Activated B cell treated with CpG ODN at 0.5 μM for 24 hours (primary cell): ENCODE data around the gene C2CD5. TPM values are rescaled to one million over a fixed set of nuclear protein-coding genes. Genes with fewer than 3 reads are reported as not detected.

Experiments used
- ATAC-seq: fragments of 200-7000 bp; cut with Tn5 transposase; one replicate; pipeline ENCODE4 v1.10.0; 2021; ENCODE audit warnings: low read depth, mild to moderate bottlenecking, moderate library complexity
- CTCF ChIA-PET: fragments of 350-600 bp; sonication (Branson Sonifier 250); formaldehyde crosslinking; loops from one replicate; lab custom pipeline; 2021; ENCODE audit warnings: antibody characterized with exemption; lab: Charles Lee
- POLR2A ChIA-PET: fragments of 350-600 bp; sonication (Branson Sonifier 250); formaldehyde crosslinking; loops from one replicate; lab custom pipeline; 2021; ENCODE audit warnings: antibody characterized with exemption; lab: Charles Lee
- DNase-seq: peaks from one replicate; pipeline ENCODE4 v3.0.0; 2022
- H3K27ac Mint-ChIP-seq: one replicate; pipeline ENCODE4 v1.8.0; 2020; ENCODE audit warnings: mixed read lengths
- H3K27me3 Mint-ChIP-seq: one replicate; pipeline ENCODE4 v1.8.0; 2021; ENCODE audit warnings: mixed read lengths
- H3K36me3 Mint-ChIP-seq: one replicate; pipeline ENCODE4 v1.8.0; 2021; ENCODE audit warnings: low read depth, mixed read lengths
- H3K4me1 Mint-ChIP-seq: one replicate; pipeline ENCODE4 v1.8.0; 2021; ENCODE audit warnings: mixed read lengths
- H3K4me3 Mint-ChIP-seq: one replicate; pipeline ENCODE4 v1.8.0; 2020; ENCODE audit warnings: mild to moderate bottlenecking, mixed read lengths
- H3K9me3 Mint-ChIP-seq: one replicate; pipeline ENCODE4 v1.8.0; 2020; ENCODE audit warnings: mixed read lengths
- intact Hi-C: fragments of 100-400 bp; cut with micrococcal nuclease; formaldehyde crosslinking; loops from one replicate; pipeline ENCODE4 v1.15.1; 2024
- total RNA-seq: library from RNA; stranded (reverse); gene quantifications from 2 replicates; pipeline ENCODE4 v1.2.3, GENCODE V29; 2022
- TF ChIP-seq, protein P1 (sequence below): fragments of 200-600 bp; IDR thresholded peaks from one replicate; pipeline ENCODE4 v1.8.0; 2022; ENCODE audit warnings: antibody characterized with exemption, mild to moderate bottlenecking

Gene C2CD5
- total RNA-seq, 1 donor from 2014 or later, result 38.4 TPM

DNA sequence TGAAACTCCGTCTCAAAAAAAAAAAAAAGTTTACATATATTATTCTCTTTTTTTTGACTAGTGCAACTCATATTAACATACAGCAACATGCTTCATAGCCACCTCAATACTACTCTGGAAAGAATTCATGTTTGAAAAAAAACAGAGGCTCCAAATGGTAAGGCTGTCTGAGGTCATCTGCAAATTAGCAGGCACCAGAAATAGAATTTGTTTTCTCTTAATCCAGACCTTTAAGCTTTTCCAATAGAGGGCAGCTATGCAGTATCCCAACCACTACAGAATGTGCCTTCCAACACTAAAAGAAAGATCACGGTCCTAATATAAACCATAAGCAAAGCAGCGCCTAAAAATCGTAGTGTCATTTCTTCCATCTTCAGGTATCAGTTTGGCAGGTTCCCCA is 12.0 kb downstream of the C2CD5 start:
- POLR2A ChIA-PET, result no interaction called here
- no peaks in the 10 kb centered on the region for H3K9me3 Mint-ChIP-seq
- peaks cover 49% of the 10 kb centered on the region for H3K36me3 Mint-ChIP-seq
- no peak for DNase-seq
- no peak overlapping the region for H3K27ac Mint-ChIP-seq
- H3K27me3 Mint-ChIP-seq, result no peaks in the 10 kb centered on the region
- H3K4me3 Mint-ChIP-seq, result no peak overlapping the region
- TF ChIP-seq, protein P1, sequence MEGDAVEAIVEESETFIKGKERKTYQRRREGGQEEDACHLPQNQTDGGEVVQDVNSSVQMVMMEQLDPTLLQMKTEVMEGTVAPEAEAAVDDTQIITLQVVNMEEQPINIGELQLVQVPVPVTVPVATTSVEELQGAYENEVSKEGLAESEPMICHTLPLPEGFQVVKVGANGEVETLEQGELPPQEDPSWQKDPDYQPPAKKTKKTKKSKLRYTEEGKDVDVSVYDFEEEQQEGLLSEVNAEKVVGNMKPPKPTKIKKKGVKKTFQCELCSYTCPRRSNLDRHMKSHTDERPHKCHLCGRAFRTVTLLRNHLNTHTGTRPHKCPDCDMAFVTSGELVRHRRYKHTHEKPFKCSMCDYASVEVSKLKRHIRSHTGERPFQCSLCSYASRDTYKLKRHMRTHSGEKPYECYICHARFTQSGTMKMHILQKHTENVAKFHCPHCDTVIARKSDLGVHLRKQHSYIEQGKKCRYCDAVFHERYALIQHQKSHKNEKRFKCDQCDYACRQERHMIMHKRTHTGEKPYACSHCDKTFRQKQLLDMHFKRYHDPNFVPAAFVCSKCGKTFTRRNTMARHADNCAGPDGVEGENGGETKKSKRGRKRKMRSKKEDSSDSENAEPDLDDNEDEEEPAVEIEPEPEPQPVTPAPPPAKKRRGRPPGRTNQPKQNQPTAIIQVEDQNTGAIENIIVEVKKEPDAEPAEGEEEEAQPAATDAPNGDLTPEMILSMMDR, result no peak
- H3K4me1 Mint-ChIP-seq, result peaks cover 11% of the 10 kb centered on the region
- ATAC-seq, result no peak
- intact Hi-C loops, result no loop called here
- CTCF ChIA-PET, result no interaction called here

DNA sequence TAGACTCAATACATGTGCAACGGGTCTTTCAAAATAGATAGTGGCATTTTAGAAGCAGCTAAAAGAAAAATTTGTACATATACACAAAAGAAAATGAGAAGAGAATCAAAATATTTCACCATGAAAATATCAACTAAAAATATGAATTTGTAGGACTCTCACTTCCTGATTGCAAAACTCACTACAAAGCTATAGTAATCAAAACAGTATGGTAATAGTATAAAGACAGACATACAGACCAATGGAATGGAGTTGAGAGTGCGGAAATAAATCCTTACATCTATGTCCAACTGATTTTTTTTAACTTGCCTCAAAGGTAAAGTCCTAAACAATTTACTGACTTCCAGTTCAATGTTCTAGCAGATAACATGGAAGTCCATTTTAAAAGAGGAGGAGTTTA is 13.1 kb downstream of the C2CD5 start:
- peaks cover 6% of the 10 kb centered on the region for H3K4me1 Mint-ChIP-seq
- no peaks in the 10 kb centered on the region for H3K27me3 Mint-ChIP-seq
- ATAC-seq, result no peak
- ChIA-PET POLR2A (interaction anchor here (1.6 kb wide), 1 partner anchor 13 kb away, joined by 10 read pairs; the partner anchor contains the start of gene C2CD5), CTCF (interaction anchor here (0.7 to 1.5 kb wide), 4 partner anchors 97 to 142 kb away, joined by 3 to 5 read pairs (median 4); no protein-coding TSS in a partner anchor)
- intact Hi-C loops, result no loop called here
- TF ChIP-seq, protein P1, result no peak
- no peak for DNase-seq
- no peak overlapping the region for H3K27ac Mint-ChIP-seq
- H3K4me3 Mint-ChIP-seq, result no peak overlapping the region
- no peaks in the 10 kb centered on the region for H3K9me3 Mint-ChIP-seq
- H3K36me3 Mint-ChIP-seq, result peaks cover 47% of the 10 kb centered on the region

DNA sequence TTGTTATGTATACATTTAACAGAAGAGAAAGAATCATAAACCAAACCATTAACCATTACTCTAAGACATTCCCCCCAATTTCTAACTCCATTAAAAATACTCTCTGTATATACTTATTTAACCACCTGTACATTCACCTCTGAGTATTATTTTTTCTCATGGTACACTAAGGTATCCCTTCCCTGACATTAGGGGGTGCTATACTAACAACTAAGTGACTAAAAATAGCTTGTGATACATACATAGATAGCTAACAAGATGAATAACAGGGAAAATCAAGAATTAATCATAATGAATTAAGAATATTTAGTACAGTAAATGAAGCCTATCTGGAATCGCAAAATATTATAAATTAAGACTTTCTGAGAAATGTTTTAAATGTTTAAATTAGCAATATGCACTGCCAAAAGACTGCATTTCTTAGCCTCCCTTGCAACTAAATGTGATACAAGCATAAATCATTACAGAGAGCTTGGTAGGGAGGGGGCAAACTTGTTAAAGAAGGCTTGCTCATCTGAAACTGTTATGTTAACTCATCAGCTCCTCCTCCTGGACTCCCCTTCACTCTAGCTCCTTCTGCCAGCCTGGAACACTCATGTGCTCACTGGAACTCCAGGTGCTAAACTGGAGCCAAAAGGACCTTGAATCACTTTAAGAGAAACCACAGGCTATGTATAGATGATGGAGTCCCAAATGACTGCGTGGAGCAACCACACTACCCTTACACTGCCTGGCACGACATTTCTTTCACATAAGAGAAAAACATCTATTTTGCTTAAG is 14.9 kb downstream of the C2CD5 start:
- no peak overlapping the region for H3K27ac Mint-ChIP-seq
- ATAC-seq (peak; percentile 64), DNase-seq (no peak)
- H3K27me3 Mint-ChIP-seq, result no peaks in the 10 kb centered on the region
- intact Hi-C loops, result loop anchor here (1.0 to 2.0 kb wide), 4 partner anchors 15 to 141 kb away; partner anchors contain the start of gene C2CD5
- peaks cover 51% of the 10 kb centered on the region for H3K36me3 Mint-ChIP-seq
- TF ChIP-seq, protein P1, result no peak
- ChIA-PET CTCF (interaction anchor here (0.9 to 1.9 kb wide), 10 partner anchors 10 to 142 kb away, joined by 3 to 10 read pairs (median 5); partner anchors contain the start of gene C2CD5), POLR2A (interaction anchor here (0.8 to 1.0 kb wide), 2 partner anchors 15 to 101 kb away, joined by 3 to 9 read pairs; partner anchors contain the start of gene C2CD5)
- no peaks in the 10 kb centered on the region for H3K4me1 Mint-ChIP-seq
- H3K4me3 Mint-ChIP-seq, result no peak overlapping the region
- no peaks in the 10 kb centered on the region for H3K9me3 Mint-ChIP-seq

DNA sequence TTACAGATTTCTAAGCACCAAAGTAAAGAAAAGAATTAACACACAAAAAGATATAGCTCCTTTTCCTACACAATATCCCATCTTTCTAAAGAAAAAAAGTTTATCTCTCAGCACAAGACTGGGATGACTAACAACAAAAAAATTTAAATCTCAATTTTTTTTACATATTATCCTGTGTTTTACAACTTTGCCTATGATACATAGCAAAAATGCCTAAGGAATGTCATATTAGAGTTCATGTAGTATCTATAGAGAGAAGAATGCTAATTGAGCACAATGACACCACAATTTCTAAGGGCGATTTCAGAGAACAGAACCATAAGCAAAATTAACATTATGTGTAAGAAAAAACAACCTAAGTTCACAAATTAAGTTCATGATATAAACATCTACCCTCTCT is 16.3 kb downstream of the C2CD5 start:
- ChIA-PET POLR2A (no interaction called here), CTCF (interaction anchor here (1.9 kb wide), 2 partner anchors 16 to 103 kb away, joined by 9 to 10 read pairs; partner anchors contain the start of gene C2CD5)
- intact Hi-C loops, result loop anchor here (2.0 kb wide), 2 partner anchors 15 to 17 kb away; partner anchors contain the start of gene C2CD5
- Mint-ChIP-seq H3K4me1 (no peaks in the 10 kb centered on the region), H3K4me3 (no peak overlapping the region), H3K27ac (no peak overlapping the region), H3K9me3 (no peaks in the 10 kb centered on the region), H3K36me3 (peaks cover 51% of the 10 kb centered on the region), H3K27me3 (no peaks in the 10 kb centered on the region)
- TF ChIP-seq, protein P1, result no peak
- DNase-seq (no peak), ATAC-seq (no peak)

DNA sequence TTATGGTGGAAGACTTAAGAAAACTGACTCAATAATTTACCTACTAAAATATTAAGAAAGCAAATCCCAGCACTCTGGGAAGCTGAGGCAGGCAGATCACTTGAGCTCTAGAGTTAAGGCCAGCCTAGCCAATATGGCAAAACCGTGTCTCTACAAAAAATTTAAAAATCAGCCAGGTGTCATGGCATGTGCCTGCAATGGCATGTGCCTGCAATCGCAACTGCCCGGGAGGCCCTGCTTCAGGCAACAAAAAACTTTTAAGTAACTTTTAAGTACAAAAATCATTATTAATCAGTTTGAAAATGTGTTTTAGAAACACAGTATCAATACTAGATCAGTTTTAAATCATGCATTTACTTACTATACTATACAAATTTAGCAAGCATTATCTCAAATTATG is 17.5 kb downstream of the C2CD5 start:
- peaks cover 48% of the 10 kb centered on the region for H3K36me3 Mint-ChIP-seq
- ChIA-PET POLR2A (no interaction called here), CTCF (no interaction called here)

More for the DNA sequence above, 17.5 kb downstream of the C2CD5 start:
- DNase-seq (no peak), ATAC-seq (no peak)
- TF ChIP-seq, protein P1, result no peak
- H3K4me1 Mint-ChIP-seq, result no peaks in the 10 kb centered on the region
- no peak overlapping the region for H3K27ac Mint-ChIP-seq
- intact Hi-C loops, result no loop called here
- H3K9me3 Mint-ChIP-seq, result no peaks in the 10 kb centered on the region
- H3K4me3 Mint-ChIP-seq, result no peak overlapping the region
- H3K27me3 Mint-ChIP-seq, result no peaks in the 10 kb centered on the region
